AG04450 (cell line): Measurements from ENCODE around the gene FKBP6. TPM values are rescaled to one million over a fixed set of nuclear protein-coding genes. Genes with fewer than 3 reads are reported as not detected.
"Not testable (repeated sequence)": the region's sequence is repeated elsewhere in the genome, so short reads cannot be mapped to it uniquely, and the experiment has no call there.

Experiments used
- CTCF ChIA-PET: fragments of 300-600, 350-600 bp; formaldehyde crosslinking; extraction: SDS; loops from one replicate; lab custom pipeline; 2022; ENCODE audit warnings: antibody characterized with exemption, inconsistent platforms; lab: Charles Lee
- POLR2A ChIA-PET: fragments of 350-600 bp; formaldehyde crosslinking; extraction: SDS; loops from one replicate; lab custom pipeline; 2021; ENCODE audit warnings: antibody characterized with exemption, inconsistent platforms; lab: Yijun Ruan, JAX
- DNase-seq: peaks from one replicate; pipeline ENCODE4 v3.0.0-alpha.2; 2011; ENCODE audit warnings: low read depth, low spot score
- H3K27ac ChIP-seq: one replicate; pipeline ENCODE4 v1.5.1; 2012; ENCODE audit warnings: low read depth, low read length, control low read depth
- H3K27me3 ChIP-seq: one replicate; pipeline ENCODE4 v1.6.0; 2012; ENCODE audit warnings: low read length; ENCODE audit not compliant: control insufficient read depth, insufficient read depth
- H3K4me3 ChIP-seq: 2 replicates; pipeline ENCODE4 v1.5.1; 2011; ENCODE audit warnings: mild to moderate bottlenecking, low read depth, low read length, control low read depth
- H3K9me3 ChIP-seq: 2 replicates; pipeline ENCODE4 v1.5.1; 2012; ENCODE audit warnings: low read length; ENCODE audit not compliant: control insufficient read depth, insufficient read depth
- CTCF ChIP-seq: IDR thresholded peaks from 2 replicates; pipeline ENCODE4 v1.5.1; 2011; ENCODE audit warnings: low read depth, low read length, control low read depth, inconsistent platforms
- polyA plus RNA-seq: library from polyadenylated mRNA; depleted of rRNA; stranded (reverse); fragments of >200 nt; gene quantifications from 2 replicates; pipeline ENCODE4 v1.2.3, GENCODE V29; 2011

The FKBP6 gene
- polyA plus RNA-seq, 1 experiment, result not detected

- no peak overlapping the region for H3K4me3 ChIP-seq
- no peak for DNase-seq
- ChIA-PET POLR2A (no interaction called here), CTCF (interaction anchor here (1.1 kb wide), 1 partner anchor 11 kb away, joined by 5 read pairs; no protein-coding TSS in a partner anchor)
- TF ChIP-seq CTCF, result no peak
- no peaks in the 10 kb centered on the region for H3K27me3 ChIP-seq
- H3K27ac ChIP-seq, result no peak overlapping the region
- H3K9me3 ChIP-seq, result no peaks in the 10 kb centered on the region; the same call in 1 of the 2 replicates
These were observed 15.0 kb upstream of the FKBP6 start for GRCh38 chr7:73312831-73313520.

GRCh38 chr7:73313521-73313906 is 14.4 kb upstream of the FKBP6 start:
- Histone ChIP-seq H3K4me3 (no peak overlapping the region), H3K27me3 (no peaks in the 10 kb centered on the region), H3K27ac (no peak overlapping the region), H3K9me3 (no peaks in the 10 kb centered on the region; the same call in 1 of the 2 replicates)
- no peak for DNase-seq
- ChIA-PET POLR2A (no interaction called here), CTCF (interaction anchor here (1.1 kb wide), 1 partner anchor 11 kb away, joined by 5 read pairs; no protein-coding TSS in a partner anchor)
- TF ChIP-seq CTCF, result no peak

- no peaks in the 10 kb centered on the region; the same call in 1 of the 2 replicates for H3K9me3 ChIP-seq
- TF ChIP-seq CTCF, result no peak
- no peak overlapping the region for H3K4me3 ChIP-seq
- no peak for DNase-seq
- ChIA-PET CTCF (interaction anchor here (1.0 kb wide), 1 partner anchor 10 kb away, joined by 4 read pairs; no protein-coding TSS in a partner anchor), POLR2A (no interaction called here)
- H3K27me3 ChIP-seq, result no peaks in the 10 kb centered on the region
- H3K27ac ChIP-seq, result no peak overlapping the region
These were observed 13.7 kb upstream of the FKBP6 start for GRCh38 chr7:73314271-73314670.

GRCh38 chr7:73316521-73316920 is 11.4 kb upstream of the FKBP6 start:
- ChIA-PET POLR2A (no interaction called here), CTCF (interaction anchor here (1.5 kb wide), 1 partner anchor 135 kb away, joined by 11 read pairs; no protein-coding TSS in a partner anchor)
- Histone ChIP-seq H3K27ac (no peak overlapping the region), H3K27me3 (peaks cover 2% of the 10 kb centered on the region), H3K9me3 (no peaks in the 10 kb centered on the region; the same call in 1 of the 2 replicates), H3K4me3 (no peak overlapping the region)
- TF ChIP-seq CTCF, result no peak
- no peak for DNase-seq

GRCh38 chr7:73318656-73319204 is 9.2 kb upstream of the FKBP6 start:
- H3K4me3 ChIP-seq, H3K27ac ChIP-seq, H3K27me3 ChIP-seq, H3K9me3 ChIP-seq, DNase-seq, POLR2A ChIA-PET: not testable (repeated sequence)
- CTCF ChIA-PET, result interaction anchor here (2.0 kb wide), 1 partner anchor 133 kb away, joined by 7 read pairs; no protein-coding TSS in a partner anchor

- POLR2A ChIA-PET, H3K9me3 ChIP-seq, H3K4me3 ChIP-seq, H3K27ac ChIP-seq, H3K27me3 ChIP-seq, DNase-seq: not testable (repeated sequence)
- CTCF ChIA-PET, result interaction anchor here (2.0 kb wide), 1 partner anchor 132 kb away, joined by 7 read pairs; no protein-coding TSS in a partner anchor
These were observed 8.4 kb upstream of the FKBP6 start for GRCh38 chr7:73319541-73319940.

- CTCF ChIA-PET, result interaction anchor here (2.0 kb wide), 1 partner anchor 132 kb away, joined by 7 read pairs; no protein-coding TSS in a partner anchor
- H3K27me3 ChIP-seq, H3K4me3 ChIP-seq, DNase-seq, POLR2A ChIA-PET, H3K9me3 ChIP-seq, H3K27ac ChIP-seq: not testable (repeated sequence)
These were observed 8.0 kb upstream of the FKBP6 start for GRCh38 chr7:73320009-73320408.
